ENCODE data around the gene PERM1.
"Not testable (repeated sequence)": the region's sequence is repeated elsewhere in the genome, so short reads cannot be mapped to it uniquely, and the experiment has no call there.

Gene PERM1, protein sequence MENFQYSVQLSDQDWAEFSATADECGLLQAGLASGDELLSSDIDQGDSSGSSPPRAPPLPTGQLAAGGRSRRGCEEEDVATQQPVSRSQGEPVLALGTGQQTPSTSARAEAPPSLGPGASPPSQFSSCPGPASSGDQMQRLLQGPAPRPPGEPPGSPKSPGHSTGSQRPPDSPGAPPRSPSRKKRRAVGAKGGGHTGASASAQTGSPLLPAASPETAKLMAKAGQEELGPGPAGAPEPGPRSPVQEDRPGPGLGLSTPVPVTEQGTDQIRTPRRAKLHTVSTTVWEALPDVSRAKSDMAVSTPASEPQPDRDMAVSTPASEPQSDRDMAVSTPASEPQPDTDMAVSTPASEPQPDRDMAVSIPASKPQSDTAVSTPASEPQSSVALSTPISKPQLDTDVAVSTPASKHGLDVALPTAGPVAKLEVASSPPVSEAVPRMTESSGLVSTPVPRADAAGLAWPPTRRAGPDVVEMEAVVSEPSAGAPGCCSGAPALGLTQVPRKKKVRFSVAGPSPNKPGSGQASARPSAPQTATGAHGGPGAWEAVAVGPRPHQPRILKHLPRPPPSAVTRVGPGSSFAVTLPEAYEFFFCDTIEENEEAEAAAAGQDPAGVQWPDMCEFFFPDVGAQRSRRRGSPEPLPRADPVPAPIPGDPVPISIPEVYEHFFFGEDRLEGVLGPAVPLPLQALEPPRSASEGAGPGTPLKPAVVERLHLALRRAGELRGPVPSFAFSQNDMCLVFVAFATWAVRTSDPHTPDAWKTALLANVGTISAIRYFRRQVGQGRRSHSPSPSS

DNA sequence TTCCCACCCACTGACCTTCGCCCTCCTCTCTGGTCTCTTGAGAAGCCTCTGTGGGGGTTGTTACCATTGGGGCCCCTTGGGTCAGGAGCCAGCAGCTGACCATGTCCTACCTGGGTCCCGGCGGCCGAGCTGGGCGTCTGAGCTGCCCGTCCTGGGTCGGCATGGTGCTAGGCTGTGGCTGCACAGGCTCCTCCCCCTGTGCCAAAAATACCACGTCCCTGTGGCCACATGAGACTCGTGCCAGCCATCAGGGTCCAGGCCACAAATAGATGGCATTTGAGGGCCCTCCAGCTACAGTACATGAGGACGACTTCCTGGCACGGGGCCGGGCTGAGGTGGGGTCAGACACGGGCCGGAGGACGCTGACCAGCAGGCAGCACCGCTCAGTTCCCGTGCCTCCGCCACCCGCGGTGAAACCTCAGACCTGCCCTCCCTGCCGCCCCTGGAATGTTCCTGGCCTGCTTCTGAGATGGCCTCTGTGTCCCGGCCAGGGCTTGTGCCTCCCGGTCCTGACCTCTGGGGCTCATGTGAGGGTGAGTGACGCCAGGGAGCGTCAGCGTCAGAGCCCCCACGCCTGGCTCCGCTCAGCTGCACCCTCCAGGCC is at the start of gene PERM1:
Gene PERM1 (minus strand): TSS at position 139 of the 604 bp plus-strand sequence. CDS start 1,064 bp downstream, outside the sequence.
- no peak for DNase-seq

DNA sequence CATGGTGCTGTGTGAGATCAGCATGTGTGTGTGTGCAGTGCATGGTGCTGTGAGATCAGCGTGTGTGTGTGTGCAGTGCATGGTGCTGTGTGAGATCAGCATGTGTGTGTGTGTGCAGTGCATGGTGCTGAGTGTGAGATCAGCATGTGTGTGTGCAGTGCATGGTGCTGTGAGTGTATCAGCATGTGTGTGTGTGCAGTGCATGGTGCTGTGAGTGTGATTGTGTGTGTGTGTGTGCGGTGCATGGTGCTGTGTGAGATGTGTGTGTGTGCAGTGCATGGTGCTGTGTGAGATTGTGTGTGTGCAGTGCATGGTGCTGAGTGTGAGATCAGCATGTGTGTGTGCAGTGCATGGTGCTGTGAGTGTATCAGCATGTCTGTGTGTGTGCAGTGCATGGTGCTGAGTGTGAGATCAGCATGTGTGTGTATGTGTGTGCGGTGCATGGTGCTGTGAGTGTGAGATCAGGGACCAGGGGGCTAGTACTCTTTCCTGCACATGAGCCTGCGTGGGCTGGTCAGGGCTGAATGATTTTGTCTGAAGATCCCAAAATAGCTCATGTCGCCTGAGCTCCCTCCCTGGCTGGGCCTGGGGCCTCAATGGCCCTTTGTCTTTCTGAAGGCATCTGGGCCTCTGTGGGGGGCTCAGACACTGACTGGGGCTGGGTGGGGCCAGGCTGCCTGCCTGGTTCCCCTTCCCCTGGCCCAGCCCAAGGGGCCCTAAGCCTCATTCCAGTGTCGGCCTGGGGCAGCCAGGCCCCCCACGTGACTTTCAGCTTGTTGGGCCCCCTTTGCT is 49.2 kb upstream of the PERM1 start:
- not testable (repeated sequence) for DNase-seq

DNA sequence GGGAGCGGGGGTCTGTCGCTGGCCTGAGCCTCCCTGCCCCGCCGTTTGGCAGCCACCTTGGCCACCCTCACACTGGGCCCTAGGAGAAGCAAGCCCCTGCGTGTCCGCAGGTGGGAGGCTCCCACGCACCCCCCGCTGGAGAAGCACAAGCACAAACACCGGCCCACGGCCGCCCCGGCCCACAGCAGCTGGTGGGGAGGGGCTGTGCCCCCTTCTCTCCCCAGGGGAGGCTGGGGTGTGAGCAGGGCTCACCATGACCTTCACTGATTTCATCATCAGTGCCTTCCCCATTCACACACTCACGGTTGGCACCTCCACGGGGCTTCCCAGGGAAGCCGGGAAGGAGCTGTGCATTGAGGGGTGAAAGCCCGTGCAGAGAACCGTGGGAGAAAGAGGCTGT is 45.9 kb upstream of the PERM1 start:
- no peak for DNase-seq

DNA sequence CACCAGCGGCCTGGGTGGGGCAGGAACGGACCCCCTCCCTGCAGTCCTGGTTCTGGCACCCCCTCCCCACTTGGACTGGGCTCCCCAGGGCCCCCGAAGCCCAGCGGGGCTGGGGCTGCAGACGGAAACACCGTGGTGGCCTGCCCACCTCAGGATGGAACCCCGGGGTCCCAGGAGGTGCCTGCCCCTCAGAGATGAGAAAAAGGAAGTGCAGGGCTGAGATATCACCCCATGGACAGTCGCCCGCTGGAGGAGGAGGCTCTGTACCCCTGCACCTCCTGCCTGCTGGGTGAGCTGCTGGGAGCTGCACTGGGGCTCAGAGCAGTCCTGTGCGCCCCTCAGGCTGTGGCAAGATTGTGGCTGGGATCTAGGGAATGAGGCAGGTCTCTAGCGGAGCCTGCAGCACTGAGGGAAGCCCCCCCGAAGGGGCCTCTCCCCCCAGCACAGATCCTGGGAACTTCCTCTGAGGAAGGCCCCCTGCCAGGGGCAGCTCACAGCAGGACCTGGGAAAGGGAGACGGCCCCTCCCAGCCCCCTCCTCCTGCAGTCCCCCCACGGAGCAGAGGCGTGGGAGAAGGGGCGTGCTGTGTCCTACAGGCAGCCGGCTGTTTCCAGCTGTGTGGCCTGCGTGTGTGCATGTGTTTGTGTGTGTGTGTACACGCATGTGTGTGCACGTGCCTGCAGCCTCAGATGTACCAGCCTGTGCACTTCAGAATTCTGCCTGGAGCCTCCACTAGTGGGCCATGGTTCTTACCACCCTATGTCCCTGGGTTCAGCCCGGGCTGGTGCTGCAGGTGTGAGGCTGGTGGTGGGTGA is 44.9 kb upstream of the PERM1 start:
- DNase-seq, result no peak

DNA sequence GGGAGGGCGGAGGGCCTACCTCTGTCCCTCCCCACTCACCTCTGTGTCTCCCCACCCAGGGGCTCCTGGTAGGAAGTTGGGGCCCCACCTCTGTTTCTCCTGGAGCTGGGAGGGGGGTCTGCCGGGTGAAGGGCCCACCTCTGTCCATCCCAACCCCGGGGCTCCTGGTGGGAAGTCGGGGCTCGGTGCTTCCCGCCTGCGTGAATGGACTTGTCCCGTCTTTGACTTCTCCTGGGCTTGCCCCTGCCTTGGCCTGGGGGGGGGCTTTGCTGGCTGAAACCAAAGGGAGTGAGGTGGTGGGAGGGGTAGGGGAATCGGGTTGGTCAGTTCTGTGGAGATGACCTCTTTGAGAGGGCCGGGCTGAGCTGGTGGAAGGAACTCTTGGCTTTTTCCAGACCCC is 43.8 kb upstream of the PERM1 start:
- DNase-seq, result no peak

DNA sequence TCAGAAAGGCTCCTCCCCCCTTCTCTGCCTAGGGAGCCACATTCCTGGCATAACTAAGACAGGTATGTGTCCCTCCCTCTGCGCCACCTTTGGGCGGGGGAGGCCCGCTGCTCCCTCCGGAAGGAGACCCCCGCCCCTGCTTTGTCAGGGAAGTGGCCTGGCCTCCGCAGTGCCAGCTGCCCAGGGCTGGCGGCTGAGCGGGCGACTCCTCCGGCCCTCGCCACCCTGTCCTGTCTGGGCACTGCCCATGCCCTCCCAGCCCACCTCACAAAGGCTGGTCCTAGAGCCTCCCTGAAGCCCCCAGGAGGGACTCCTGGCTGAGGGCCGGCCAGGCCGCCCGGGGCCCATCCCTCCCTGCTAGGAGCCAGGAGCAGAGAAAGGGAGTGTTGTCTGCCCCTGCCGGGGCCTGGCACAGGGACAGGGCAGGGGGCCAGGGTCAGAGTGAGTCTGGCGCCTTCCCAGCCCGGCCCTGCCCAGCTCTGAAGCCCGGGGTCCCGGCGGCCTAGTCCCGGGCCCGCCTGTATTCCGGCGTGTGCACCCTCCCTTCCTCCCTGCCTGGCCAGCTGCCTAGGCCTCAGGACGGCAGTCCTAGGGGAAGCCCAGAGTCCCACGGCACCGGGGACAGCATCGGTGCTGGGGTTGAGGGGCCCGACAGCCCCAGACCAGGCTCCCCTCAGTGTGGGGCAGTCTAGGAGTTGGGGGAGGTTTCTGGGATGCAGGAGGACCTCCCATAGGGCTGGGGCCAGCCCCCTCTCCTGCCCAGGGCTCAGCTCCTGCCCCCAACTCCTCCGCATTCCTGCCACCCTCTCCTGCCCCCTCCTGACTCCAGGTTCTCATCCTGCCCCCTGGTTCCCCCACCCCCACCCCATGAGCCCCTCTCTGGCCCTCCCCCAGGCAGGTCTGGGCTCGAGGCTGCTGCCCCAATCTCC is 43.1 kb upstream of the PERM1 start:
- DNase-seq, result no peak

DNA sequence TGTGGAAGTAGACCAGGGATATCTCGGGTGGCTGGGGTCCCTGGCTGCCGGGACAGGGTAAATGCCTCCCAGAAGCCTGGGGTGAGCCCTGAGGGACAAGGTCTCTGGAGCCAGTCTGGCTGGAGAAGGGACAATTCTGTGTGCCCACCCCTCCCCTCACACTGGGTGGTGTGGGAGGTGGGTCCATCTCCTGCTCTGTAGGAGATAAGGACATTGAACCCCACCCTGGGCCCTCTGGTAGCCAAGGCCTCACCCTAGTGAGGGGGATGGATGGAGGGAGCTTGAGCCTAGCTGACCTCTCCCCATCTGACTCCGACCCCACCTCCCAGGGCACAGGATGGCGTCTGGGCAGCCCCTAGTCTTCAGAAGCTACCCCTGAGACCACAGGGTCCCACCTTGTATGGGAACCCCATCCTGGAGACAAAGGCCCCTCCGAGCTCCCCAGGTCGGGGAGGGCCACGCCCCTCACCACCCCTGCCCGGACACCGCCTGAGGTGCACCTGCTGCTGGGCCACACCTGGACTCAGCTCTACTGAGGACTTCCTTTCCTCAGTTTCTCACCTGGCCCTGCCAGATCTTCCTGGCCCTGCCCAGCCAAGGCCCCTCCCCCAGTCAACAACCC is 42.4 kb upstream of the PERM1 start:
- DNase-seq, result no peak

DNA sequence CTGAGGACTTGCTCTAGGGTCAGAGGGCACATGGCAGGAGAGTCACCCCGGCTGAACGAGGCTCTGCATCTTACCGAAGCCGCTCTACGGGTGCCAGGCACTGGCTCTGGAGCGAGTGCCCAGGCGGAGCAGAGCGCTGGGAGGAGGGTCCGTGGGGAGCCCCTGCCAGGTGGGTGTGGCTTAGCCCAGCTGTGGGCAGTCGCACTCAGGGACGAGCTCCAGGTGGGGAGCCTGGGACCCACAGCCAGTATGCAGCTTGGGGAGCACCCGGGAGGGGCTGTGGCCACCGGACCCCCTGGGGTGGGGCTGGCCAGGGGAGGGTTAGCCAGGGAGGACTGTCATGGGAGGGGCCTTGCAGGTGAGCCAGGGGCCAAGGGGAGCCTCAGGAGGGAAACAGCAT is 41.8 kb upstream of the PERM1 start:
- no peak for DNase-seq

DNA sequence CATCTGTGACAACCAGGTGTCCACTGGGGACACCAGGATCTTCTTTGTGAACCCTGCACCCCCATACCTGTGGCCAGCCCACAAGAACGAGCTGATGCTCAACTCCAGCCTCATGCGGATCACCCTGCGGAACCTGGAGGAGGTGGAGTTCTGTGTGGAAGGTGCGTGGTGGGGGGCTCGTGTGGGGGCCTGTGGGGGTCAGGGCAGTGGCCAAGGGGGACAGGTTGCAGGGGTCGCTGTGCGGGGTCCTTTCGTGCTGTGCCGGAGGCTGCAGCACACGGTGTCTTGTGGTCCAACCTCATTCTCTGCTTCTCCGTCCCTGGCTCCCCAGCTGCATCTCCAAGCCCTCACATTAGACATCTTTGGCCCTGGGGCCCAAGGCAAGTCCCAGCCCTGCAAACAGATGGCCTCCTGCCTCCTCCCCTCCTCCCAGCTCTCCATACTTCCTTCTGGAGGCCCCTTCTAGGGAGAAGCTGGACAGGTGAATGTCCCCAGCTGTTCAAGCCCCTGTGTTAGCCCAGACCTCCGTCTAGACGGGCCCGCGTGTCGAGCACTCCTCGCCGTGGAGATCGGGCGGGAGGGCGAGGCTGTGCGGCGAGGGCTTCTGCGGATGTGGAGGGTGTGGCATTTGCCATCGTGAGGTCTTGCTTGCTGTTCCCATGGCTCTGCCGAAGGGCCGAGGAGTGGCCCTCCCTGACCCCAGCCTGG is 40.6 kb upstream of the PERM1 start:
- DNase-seq, result no peak

DNA sequence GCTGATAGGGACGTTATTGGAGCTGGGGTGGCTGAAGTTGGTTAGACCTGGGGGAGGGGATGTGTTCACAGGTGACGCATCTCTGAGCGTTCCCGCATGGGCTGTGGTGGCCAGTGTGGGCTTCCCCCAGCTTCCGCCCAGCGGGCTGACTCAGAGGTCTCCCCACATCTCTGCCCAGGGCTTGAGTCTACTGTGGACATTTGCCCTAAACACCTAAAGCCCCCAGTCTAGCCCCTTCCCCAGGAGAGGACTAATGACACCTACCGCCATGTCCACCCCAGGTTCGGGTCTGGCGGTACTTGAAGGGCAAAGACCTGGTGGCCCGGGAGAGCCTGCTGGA is 40.0 kb upstream of the PERM1 start:
- DNase-seq, result no peak

DNA sequence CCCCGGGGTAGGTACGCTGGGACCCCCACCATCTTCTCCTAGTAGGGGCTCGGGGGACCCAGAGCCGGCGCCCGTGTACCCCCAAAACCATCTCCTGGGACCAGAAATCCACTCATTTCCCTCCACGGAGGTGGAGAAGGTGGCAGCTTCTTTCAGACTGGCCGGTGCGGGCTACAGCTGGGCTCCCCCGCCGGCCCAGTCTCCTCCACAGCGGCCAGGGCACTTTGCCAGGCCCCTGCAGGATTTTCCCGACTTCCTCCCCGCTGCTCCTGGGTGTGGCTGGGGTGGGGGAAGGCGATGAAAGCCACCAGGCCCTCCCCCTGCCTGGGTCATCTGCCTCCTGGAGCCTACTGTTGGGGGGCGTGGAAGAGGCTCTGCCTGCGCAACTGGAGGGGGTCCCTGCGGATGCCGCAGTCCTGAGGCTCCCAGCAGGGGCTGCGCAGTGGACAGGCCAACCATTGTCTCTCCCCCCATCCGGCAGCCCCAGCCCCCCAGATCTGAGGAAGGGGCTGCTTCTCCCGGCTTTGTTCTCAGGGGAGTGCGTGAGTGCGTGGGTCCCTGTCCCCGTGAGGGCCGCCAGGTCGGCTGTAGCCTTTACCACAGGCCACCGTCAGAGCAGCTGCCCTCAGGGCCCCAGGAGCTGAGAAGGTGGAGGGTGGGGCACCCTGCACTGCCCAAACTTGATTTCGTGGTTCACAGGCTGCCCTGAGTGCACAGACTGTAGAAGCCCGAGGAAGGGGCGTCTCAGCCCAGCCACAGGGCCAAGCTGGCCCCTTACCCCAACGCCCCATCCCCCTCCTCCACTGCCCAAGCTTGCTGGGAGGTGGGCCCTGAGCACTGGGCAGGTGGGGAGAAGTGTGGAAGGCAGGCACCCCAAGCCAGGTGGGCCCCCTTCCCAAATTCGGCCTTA is 39.4 kb upstream of the PERM1 start:
- DNase-seq, result no peak

DNA sequence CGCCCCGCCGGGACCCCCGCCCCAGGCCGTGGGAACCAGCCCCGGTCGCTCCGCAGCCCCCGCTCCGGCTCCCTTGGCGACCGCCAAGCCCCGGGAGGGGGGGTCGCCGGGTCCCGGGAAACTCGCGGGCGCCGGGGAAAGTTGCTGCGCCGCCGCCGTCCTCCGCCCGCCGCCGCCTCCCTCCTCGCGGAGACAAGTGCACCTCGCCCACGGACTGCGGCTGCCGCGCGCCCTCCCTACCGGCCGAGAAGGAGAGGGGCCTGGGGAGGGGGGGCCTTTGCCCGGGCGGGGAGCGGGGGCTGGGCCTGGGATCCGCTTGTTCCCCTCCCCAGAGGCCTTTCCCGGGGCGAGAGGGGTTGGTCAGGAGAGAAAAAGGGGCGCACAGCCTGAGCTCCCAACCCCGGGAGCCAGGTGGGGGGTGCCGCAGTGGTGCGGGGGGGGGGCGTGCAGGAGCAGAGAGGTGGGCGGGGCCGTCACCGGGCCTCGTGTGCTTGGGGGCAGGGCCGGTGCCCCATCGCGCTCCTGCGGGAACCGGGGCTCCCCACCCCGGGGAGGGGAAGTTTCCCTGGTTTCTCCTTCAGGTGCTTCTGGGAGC is 38.6 kb upstream of the PERM1 start:
- DNase-seq, result no peak

DNA sequence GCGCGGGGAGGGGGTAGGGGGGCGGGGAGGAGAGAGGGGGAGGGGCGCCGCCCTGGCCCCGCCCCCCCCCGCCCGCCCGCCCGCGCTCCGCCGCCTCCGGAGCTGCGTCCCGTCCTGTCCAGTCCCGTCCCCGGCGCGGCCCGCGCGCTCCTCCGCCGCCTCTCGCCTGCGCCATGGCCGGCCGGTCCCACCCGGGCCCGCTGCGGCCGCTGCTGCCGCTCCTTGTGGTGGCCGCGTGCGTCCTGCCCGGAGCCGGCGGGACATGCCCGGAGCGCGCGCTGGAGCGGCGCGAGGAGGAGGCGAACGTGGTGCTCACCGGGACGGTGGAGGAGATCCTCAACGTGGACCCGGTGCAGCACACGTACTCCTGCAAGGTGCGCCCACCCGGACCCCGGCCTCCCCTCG is 38.1 kb upstream of the PERM1 start, which contains the start of gene AGRN:
Gene AGRN (plus strand): TSS at position 121 of the 405 bp plus-strand sequence. CDS start 53 bp downstream, at position 174.
- no peak for DNase-seq

DNA sequence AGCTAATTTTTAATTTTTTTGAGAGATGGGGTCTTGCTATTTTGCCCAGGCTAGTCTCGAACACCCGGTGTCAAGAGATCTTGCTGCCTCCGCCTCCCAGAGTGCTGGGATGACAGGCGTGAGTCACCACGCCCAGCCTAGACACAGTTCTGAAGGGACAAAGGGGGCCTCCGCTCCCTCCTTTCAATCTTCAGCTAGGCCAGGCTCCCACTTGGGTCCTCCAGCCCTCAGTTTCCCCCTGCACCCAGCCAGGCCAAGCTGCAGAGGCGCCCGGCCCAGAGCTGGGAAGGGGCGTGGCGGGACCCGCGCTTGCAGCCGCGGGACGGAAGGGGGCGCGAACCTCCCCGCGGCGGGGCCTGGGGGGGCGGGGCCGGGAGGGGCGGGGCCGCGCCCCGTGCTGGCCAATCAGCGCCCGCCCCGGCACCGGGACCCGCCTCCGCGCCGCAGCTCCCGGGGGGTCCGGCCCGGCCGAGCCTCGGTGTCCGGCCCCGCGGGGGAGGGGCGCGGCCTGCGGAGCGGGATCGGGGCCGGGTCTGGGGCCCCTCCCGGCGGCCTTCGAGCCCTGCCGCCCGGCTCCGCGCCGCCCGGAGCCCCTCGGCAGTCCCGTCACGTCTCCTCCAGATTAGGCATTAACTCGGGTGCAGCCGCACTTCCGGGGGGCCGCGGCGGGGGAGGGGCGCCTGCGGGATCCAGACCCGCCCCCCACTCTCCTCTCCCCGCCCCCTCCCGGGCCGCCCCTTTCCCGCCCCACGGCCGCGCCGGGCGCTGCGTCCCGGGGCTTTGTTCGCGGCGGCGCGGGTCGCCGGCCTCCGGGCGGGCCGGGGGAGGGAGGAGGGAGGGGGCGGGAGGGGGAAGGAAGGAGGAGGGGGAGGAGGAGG is 37.5 kb upstream of the PERM1 start:
- peak; percentile 52 for DNase-seq

DNA sequence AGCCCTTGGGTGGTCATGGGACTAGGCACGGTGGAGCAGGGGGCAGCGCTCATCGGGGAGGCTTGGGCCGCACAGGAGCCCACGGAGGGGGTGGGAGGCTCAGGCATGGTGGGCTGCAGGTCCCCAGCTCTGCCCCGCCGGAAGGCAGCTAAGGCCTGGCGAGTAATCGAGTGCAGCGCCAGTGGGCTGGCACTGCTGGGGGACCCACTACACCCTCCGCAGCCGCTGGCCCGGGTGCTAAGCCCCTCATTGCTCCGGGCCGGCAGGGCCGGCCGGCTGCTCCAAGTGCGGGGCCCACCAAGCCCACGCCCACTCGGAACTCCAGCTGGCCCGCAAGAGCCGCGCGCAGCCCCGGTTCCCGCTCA is 36.4 kb upstream of the PERM1 start:
- DNase-seq, result not testable (repeated sequence)

DNA sequence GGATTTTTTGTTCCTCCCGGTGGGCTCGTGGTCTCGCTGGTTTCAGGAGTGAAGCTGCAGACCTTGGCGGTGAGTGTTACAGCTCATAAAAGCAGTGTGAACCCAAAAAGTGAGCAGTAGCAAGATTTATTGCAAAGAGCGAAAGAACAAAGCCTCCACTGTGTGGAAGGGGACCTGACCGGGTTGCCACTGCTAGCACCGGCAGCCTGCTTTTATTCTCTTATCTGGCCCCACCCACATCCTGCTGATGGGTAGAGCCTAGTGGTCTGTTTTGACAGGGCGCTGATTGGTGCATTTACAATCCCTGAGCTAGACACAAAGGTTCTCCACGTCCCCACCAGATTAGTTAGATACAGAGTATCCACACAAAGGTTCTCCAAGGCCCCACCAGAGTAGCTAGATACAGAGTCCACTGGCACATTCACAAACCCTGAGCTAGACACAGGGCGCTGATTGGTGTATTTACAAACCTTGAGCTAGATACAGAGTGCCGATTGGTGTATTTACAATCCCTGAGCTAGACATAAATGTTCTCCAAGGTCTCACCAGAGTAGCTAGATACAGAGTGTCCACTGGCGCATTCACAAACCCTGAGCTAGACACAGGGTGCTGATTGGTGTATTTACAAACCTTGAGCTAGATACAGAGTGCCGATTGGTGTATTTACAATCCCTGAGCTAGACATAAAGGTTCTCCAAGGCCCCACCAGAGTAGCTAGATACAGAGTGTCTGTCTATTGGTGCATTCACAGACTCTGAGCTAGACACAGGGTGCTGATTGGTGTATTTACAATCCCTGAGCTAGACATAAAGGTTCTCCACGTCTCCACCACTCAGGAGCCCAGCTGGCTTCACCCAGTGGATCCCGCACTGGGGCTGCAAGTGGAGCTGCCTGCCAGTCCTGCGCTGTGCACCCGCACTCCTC is 35.8 kb upstream of the PERM1 start:
- not testable (repeated sequence) for DNase-seq
